D341Med (cell line): ENCODE results near the gene CWC27.
"Not testable (repeated sequence)": the region's sequence is repeated elsewhere in the genome, so short reads cannot be mapped to it uniquely, and the experiment has no call there.

Experiments used
- DNase-seq: peaks from one replicate; pipeline ENCODE4 v3.0.0; 2012; ENCODE audit warnings: low spot score

Gene CWC27

GRCh38 chr5:64923151-64923685 is 154.5 kb downstream of the CWC27 start:
- DNase-seq: no peak

- DNase-seq: no peak
Measured at GRCh38 chr5:64925123-64925522, 156.4 kb downstream of the CWC27 start.

- DNase-seq: no peak
Measured at GRCh38 chr5:64929833-64930232, 161.1 kb downstream of the CWC27 start.

- DNase-seq: no peak
Measured at GRCh38 chr5:64930672-64931318, 162.1 kb downstream of the CWC27 start.

GRCh38 chr5:64939422-64939771 is 170.7 kb downstream of the CWC27 start:
- not testable (repeated sequence) for DNase-seq

GRCh38 chr5:64939772-64940510 is 171.2 kb downstream of the CWC27 start:
- DNase-seq: no peak

- no peak for DNase-seq
Measured at GRCh38 chr5:64942460-64942859, 173.7 kb downstream of the CWC27 start.

- no peak for DNase-seq
Measured at GRCh38 chr5:64944868-64945267, 176.1 kb downstream of the CWC27 start.

GRCh38 chr5:64947031-64947430 is 178.3 kb downstream of the CWC27 start:
- no peak for DNase-seq

- no peak for DNase-seq
Measured at GRCh38 chr5:64947801-64948200, 179.1 kb downstream of the CWC27 start.

GRCh38 chr5:64949331-64949730 is 180.6 kb downstream of the CWC27 start:
- DNase-seq: no peak

GRCh38 chr5:64952951-64953673 is 184.4 kb downstream of the CWC27 start:
- DNase-seq: no peak

- no peak for DNase-seq
Measured at GRCh38 chr5:64954518-64954917, 185.8 kb downstream of the CWC27 start.

GRCh38 chr5:64958757-64959391 is 190.1 kb downstream of the CWC27 start:
- DNase-seq: no peak

- no peak for DNase-seq
Measured at GRCh38 chr5:64963278-64963677, 194.5 kb downstream of the CWC27 start.

GRCh38 chr5:64968591-64969110 is 199.9 kb downstream of the CWC27 start:
- no peak for DNase-seq

- DNase-seq: no peak
Measured at GRCh38 chr5:64969578-64969977, 200.8 kb downstream of the CWC27 start.

- DNase-seq: no peak
Measured at GRCh38 chr5:64971513-64971912, 202.8 kb downstream of the CWC27 start.

- DNase-seq: no peak
Measured at GRCh38 chr5:64971990-64972389, 203.3 kb downstream of the CWC27 start.

- no peak for DNase-seq
Measured at GRCh38 chr5:64972591-64972990, 203.9 kb downstream of the CWC27 start.

- no peak for DNase-seq
Measured at GRCh38 chr5:64973215-64973614, 204.5 kb downstream of the CWC27 start.

- DNase-seq: no peak
Measured at GRCh38 chr5:64977779-64978178, 209.0 kb downstream of the CWC27 start.
